GM18907 (cell line): ENCODE data around the gene NT5C1A.
A peak's percentile ranks its signal among the peaks of the same experiment; 100 is the strongest.

Experiments used
- ATAC-seq: cut with Tn5 transposase; IDR thresholded peaks from one replicate; pipeline ENCODE4 v1.9.1; 2021; ENCODE audit warnings: mild to moderate bottlenecking, moderate library complexity; ENCODE audit not compliant: unreplicated experiment

NT5C1A gene

GRCh38 chr1:39663559-39663958, 8.3 kb downstream of the NT5C1A start:
- no peak for ATAC-seq

DNA sequence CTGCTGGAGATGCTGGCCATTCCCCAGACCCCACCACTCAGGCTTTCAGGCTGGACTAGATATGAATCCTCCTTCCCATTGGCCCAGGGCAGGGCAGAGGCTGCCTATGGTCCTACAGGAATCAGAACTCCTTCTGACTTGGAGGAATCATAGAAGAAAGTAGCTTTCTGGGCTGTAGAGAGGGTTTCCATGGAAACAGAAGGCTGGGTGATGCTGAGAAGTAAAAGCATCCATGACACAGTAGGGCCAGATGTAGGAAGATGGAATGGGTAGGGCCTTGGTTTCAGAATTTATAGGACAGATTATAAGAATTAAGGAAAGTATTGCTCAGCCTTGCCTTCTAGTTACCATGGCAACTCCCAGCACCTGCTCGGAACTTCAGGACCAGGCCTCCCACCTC, 9.0 kb downstream of the NT5C1A start:
- no peak for ATAC-seq

DNA sequence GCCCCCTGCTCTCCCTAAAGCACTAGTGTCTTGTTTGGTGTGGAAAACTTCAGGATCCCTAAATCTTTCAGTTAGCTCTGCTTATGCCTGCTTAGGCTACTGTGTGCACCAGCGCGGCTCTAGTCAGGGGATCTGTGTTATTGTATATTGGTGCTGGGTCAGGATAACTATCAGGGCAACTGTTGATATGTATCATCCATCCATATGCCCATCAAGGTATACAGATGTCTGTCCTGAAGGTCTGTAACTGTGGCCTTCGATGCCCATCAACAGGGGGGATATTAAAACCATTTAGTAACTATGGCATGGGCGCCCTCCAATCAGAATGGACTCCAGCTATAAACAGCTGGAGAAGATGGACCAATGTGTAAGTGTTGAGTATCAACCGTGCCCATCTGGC, 12.4 kb downstream of the NT5C1A start:
- ATAC-seq: no peak

DNA sequence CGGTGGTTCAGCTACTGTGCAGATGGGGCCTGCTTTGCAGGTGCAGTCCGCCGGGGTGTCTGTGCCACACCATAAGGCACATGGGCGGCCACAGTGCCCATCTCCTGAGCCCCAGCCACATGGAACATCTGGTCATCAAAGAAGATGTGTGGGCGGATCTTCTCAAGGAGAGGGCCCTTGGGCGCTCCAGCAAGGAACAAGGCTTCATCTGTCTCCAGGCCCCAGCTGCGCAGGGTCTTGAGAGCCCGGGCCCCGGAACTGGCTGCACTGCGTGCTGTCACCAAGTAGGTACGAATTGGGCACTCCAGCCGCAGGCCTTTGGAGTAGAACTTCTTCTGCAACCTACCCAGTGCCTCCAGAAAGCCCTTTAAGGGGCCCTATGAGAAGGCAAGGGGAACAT, 12.8 kb downstream of the NT5C1A start:
- no peak for ATAC-seq

- no peak for ATAC-seq
Observed at GRCh38 chr1:39657923-39658485, 13.9 kb downstream of the NT5C1A start.

DNA sequence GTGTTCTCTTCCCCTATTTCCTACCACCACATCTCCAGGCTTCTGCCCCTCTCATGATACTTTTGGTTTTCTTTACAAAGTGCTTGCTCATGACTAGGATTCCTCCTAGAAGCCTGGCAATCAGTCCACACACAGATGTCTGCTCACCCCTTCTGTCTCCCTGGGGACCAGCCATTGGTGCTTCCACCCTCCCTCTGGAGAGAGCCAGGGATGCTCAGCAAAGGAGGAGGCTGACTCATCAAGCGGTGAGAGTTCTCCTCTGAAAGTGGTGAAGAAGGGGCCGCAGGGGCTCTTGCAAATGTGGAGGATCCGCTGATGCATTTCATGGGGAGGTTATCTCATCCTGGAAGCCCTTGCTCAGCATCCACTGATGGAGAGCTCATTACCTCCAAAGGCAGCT, 14.5 kb downstream of the NT5C1A start:
- no peak for ATAC-seq

GRCh38 chr1:39656391-39656790, 15.5 kb downstream of the NT5C1A start:
- no peak for ATAC-seq

- no peak for ATAC-seq
Observed at GRCh38 chr1:39655578-39656268, 16.2 kb downstream of the NT5C1A start.

GRCh38 chr1:39654291-39654690, 17.6 kb downstream of the NT5C1A start:
- ATAC-seq: no peak

- peak; percentile 56 for ATAC-seq
Observed at GRCh38 chr1:39653546-39654031, 18.3 kb downstream of the NT5C1A start.

GRCh38 chr1:39652554-39652953, 19.4 kb downstream of the NT5C1A start:
- ATAC-seq: no peak

- ATAC-seq: no peak
Observed at GRCh38 chr1:39652105-39652504, 19.8 kb downstream of the NT5C1A start.

- ATAC-seq: no peak
Observed at GRCh38 chr1:39650431-39650830, 21.5 kb downstream of the NT5C1A start.

GRCh38 chr1:39649636-39650185, 22.2 kb downstream of the NT5C1A start:
- no peak for ATAC-seq

GRCh38 chr1:39648496-39648895, 23.4 kb downstream of the NT5C1A start:
- ATAC-seq: no peak

DNA sequence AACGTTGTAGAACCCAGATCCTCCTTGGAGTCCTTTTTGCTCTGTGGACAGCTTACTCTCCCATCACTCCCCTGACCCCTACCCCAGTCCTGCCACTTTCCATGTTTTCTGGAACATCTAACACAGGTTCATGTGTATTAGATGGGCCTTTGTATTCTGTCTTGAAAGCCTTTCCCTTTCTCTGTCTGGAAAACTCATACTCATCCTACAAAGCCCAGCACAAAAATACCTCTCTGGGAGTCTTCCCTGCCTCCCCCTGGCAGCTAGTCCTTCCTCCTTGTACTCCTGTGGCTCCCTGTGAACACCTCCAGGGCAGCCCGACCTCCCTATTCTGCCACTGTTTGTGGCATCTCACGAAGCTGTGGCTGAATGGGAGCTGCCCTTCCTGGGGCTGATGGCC, 24.7 kb downstream of the NT5C1A start:
- no peak for ATAC-seq

- ATAC-seq: no peak
Observed at GRCh38 chr1:39646232-39647081, 25.4 kb downstream of the NT5C1A start.

DNA sequence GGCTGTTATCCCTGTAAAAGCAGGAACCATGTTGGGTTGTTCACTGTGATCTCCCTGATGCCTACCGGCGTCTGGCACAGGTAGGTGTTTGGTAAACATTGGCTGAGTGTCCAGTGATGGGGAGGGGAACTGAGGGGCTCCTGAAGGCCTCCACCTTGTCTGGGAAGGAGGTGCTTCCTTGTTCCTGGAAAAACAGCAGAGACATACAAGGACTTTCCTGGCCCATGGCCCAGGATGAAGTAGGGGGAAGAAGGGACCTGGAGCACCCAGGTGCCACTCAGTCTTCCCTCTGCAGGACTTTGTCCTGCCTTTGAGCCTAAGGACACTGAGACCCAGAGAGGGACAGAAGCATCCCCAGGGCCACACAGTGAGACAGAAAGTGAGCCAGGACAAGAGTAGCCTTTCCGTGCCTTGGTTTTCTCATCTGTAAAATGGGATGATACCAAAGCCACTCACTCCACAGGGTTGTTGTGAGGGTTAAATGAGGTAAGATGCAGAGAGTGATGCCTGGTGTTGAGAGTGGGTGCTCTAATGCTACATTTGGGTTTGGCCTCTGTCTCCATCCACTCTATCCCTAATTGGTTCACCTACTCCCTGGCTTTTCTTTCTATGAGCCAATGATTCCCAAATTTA, 26.4 kb downstream of the NT5C1A start:
- no peak for ATAC-seq

DNA sequence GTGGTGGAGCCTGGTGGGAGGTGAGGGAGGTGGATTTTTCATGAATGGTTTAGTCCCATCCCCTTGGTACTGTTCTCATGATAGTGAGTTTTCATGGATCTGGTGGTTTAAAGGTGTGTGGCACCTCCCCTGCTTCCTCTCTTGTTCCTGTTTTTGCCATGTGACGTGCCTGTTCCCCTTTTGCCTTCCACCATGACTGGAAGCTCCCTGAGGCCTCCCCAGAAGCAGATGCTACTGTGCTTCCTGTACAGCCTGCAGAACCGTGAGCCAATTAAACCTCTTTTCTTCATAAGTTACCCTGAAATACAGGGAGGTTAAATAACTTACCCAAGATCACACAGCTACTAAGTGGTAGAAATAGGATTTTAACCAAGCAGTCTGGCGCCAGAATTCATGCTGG, 28.2 kb downstream of the NT5C1A start:
- ATAC-seq: no peak

DNA sequence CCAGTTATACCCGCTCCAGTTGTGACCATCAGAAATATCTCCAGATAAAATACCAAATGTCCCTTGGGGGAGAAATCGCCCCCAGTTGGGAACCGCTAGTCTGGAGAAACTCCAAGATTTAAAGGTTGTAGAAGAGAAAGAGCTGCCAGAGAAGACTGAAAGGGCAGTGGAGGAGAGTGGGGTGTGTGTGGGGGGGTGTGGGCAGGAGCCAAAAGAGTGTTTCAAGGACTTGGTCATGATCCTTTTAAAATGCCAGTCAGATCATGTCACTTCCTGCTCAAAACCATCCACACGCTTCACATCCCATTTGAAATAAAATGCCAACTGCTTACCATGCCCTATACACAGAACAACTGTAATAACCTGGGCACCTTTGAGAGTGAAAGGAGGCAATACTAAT, 29.1 kb downstream of the NT5C1A start:
- ATAC-seq: no peak

- ATAC-seq: no peak
Observed at GRCh38 chr1:39640861-39641260, 31.0 kb downstream of the NT5C1A start.
